GM18873 (cell line): ENCODE measurements around the gene INAFM1.

ENCODE experiments used
- ATAC-seq: cut with Tn5 transposase; IDR thresholded peaks from one replicate; pipeline ENCODE4 v1.9.1; 2021; ENCODE audit warnings: mild to moderate bottlenecking, moderate library complexity, moderate number of reproducible peaks; ENCODE audit not compliant: unreplicated experiment, low FRiP score

The INAFM1 gene

GRCh38 chr19:47274071-47274890, at the start of gene INAFM1:
TSS of gene INAFM1 (plus strand) at chr19:47274885. CDS start at chr19:47274920, 35 bp downstream.
- peak; percentile 34 for ATAC-seq

GRCh38 chr19:47225746-47226425, 48.8 kb upstream of the INAFM1 start:
- ATAC-seq = peak; percentile 28

DNA sequence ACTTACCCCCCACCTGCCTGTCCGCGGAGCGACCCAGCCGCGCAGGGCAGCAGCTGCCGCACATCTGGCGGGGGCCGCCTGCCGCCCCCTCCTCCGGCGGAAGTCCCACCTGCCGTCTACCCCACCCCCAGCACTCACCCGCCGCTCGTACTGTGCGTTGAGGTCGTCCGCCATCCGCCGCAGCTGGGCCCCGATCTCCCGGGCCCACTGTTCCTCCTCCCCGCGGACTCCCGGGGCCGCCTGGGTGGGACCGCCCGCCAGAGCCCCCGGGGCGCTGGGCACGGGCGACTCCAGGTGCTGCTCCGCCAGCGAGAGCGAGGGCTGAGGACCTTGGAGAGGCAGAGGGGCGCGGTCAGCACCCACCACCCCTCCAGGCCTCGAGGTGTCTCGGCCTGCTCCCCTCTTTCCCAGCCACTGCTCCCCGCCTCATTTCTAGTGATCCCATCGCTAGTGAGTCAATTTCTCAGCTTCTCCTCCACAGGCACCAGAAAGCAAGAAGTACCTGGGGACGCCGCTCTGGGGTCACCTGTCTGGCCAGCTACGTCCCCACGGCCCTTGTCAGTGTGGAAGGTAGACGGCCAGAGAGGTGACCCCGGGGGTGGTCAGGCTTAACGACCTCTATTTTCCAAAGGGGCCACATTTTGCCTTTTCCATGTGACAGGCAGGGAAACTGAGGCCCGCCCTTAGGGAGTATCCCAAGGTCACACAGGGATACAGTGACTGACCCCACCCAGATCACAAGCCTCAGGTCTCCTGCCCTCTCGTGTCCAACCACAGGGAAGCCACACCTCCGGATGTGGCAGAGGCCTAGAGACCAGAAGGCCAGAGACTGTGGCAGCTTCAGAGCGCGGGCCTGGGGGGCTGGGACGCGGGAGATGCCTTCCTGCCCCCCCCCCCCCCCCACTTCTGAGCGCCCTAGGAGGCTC, 48.0 kb upstream of the INAFM1 start:
- peak; percentile 28 for ATAC-seq

GRCh38 chr19:47227352-47228167, 47.1 kb upstream of the INAFM1 start:
- ATAC-seq = peak; percentile 6

- no peak for ATAC-seq
These were observed 46.3 kb upstream of the INAFM1 start for GRCh38 chr19:47228168-47228936.

GRCh38 chr19:47228937-47229675, 45.6 kb upstream of the INAFM1 start:
- ATAC-seq = no peak

GRCh38 chr19:47229676-47230053, 45.0 kb upstream of the INAFM1 start:
- ATAC-seq = no peak

- no peak for ATAC-seq
These were observed 44.4 kb upstream of the INAFM1 start for GRCh38 chr19:47230054-47230920.

DNA sequence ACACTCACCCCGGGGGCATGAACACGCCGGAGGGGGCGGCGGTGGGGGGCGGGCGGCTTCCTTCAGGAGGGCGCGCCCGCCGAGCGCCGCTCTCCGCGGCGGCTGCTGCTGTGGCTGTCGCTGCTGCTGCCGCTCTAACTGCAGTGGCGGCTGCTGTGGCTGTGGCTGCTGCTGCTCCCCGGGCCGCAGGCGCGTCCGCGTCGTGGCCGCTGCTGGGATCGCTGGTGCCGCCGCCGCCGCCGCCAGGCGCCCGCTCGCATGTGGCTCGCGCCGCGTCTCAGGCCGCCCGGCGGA, 43.8 kb upstream of the INAFM1 start, which contains the start of gene BBC3:
TSS of gene BBC3 (minus strand) at position 279 of the 294 bp plus-strand sequence. CDS start 2,768 bp downstream, outside the sequence.
- no peak for ATAC-seq

GRCh38 chr19:47231215-47232054, 43.2 kb upstream of the INAFM1 start:
- no peak for ATAC-seq

GRCh38 chr19:47232422-47233211, 42.1 kb upstream of the INAFM1 start:
- no peak for ATAC-seq

DNA sequence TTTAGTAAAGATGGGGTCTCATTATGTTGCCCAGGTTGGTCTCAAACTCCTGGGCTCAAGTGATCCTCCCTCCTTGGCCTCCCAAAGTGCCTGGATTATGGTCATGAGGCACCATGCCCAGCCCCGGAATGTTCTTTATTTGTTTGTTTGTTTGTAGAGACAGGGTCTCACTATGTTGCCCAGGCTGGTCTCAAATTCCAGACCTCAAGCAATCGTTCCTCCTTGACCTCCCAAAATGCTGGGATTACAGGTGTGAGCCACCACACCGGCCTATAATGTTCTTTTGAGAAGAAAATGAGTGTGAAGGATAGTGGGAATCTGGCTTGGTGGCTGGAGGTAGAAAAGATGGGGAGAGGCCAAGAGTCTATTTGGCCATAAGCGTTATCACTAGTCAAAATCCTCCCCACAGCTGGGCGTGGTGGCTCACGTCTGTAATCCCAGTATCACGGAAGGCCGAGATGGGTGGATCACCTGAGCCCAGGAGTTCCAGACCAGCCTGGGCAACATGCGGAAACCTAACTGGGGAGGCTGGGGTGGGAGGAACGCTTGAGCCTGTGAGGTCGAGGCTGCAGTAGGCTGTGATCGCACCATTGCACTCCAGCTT, 38.5 kb upstream of the INAFM1 start:
- no peak for ATAC-seq

DNA sequence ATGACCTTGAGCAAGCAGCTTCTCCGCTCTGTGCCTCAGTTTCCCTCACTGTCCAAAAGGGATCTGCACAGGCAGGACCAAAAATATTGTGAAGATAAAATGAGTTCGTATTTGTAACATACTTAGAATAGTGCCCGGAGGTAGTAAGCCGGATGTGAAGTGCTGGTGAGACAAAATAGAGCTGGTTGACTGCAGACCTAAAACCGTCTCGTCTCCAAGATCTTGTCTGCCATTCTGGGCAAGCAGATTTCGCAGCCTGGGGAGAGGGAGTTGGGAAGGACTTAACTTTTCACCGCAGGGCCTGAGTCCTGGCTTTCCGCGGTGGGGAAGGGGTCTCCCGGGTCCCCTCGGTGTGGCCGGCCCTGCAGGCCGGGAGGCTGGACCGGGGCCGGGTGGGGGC, 35.5 kb upstream of the INAFM1 start:
- no peak for ATAC-seq

GRCh38 chr19:47239610-47240296, 34.9 kb upstream of the INAFM1 start:
- ATAC-seq = no peak

- ATAC-seq = no peak
These were observed 34.1 kb upstream of the INAFM1 start for GRCh38 chr19:47240556-47240955.
